CD4-positive, alpha-beta memory T cell (primary cell): ENCODE data around the gene DDX41. TPM values are rescaled to one million over a fixed set of nuclear protein-coding genes. Genes with fewer than 3 reads are reported as not detected.

Experiments
- CTCF ChIA-PET: fragments of 350-600 bp; sonication (Branson Sonifier 250); formaldehyde crosslinking; loops from one replicate; lab custom pipeline; 2021; ENCODE audit warnings: inconsistent platforms; ENCODE audit not compliant: partially characterized antibody; lab: Charles Lee
- POLR2A ChIA-PET: fragments of 350-600 bp; sonication (Branson Sonifier 250); formaldehyde crosslinking; loops from one replicate; lab custom pipeline; 2021; ENCODE audit not compliant: partially characterized antibody; lab: Charles Lee
- DNase-seq, 5 donors: peaks; one replicate each; pipeline versions ENCODE4 v3.0.0 to v3.0.0-alpha.2; 2020 to 2022; ENCODE audit warnings: mixed read lengths in 1 of 5
- H3K27ac ChIP-seq: one replicate; pipeline ENCODE4 v1.7.0; 2013; ENCODE audit warnings: low read depth, low read length
- H3K27me3 ChIP-seq: 2 replicates; pipeline ENCODE4 v1.7.0; 2013; ENCODE audit warnings: mild to moderate bottlenecking, low read length, moderate library complexity; ENCODE audit not compliant: insufficient read depth
- H3K36me3 ChIP-seq: 2 replicates; pipeline ENCODE4 v1.7.0; 2013; ENCODE audit warnings: mild to moderate bottlenecking, low read length, moderate library complexity; ENCODE audit not compliant: insufficient read depth
- H3K4me1 ChIP-seq: 2 replicates; pipeline ENCODE4 v1.7.0; 2013; ENCODE audit warnings: mild to moderate bottlenecking, low read length, moderate library complexity; ENCODE audit not compliant: insufficient read depth
- H3K4me3 ChIP-seq, 2 donors: one replicate each; pipeline ENCODE4 v1.7.0; 2013; ENCODE audit warnings: low read length in 2 of 2, mild to moderate bottlenecking in 1 of 2
- H3K9me3 ChIP-seq, 2 donors: one replicate each; pipeline ENCODE4 v1.7.0; 2013; ENCODE audit warnings: low read length in 2 of 2, control low read depth in 1 of 2; ENCODE audit not compliant: control insufficient read depth in 1 of 2
- H3K27ac Mint-ChIP-seq, 7 donors: one replicate each; pipeline ENCODE4 v1.8.0; 2020 to 2021; ENCODE audit warnings: mixed read lengths in 7 of 7, mild to moderate bottlenecking in 6 of 7, inconsistent platforms in 3 of 7, moderate library complexity in 3 of 7
- H3K27me3 Mint-ChIP-seq, 2 donors: one replicate each; pipeline ENCODE4 v1.8.0; 2020 to 2021; ENCODE audit warnings: mixed read lengths in 2 of 2
- H3K36me3 Mint-ChIP-seq, 2 donors: one replicate each; pipeline ENCODE4 v1.8.0; 2020 to 2021; ENCODE audit warnings: mixed read lengths in 2 of 2, inconsistent platforms in 1 of 2, mild to moderate bottlenecking in 1 of 2
- H3K4me1 Mint-ChIP-seq, 4 donors: one replicate each; pipeline ENCODE4 v1.8.0; 2020 to 2021; ENCODE audit warnings: mixed read lengths in 4 of 4, mild to moderate bottlenecking in 1 of 4
- H3K4me3 Mint-ChIP-seq, 8 donors: one replicate each; pipeline ENCODE4 v1.8.0; 2020 to 2021; ENCODE audit warnings: mixed read lengths in 8 of 8, mild to moderate bottlenecking in 7 of 8, moderate library complexity in 6 of 8, inconsistent platforms in 3 of 8
- H3K9me3 Mint-ChIP-seq, 8 donors: one replicate each; pipeline ENCODE4 v1.8.0; 2020 to 2021; ENCODE audit warnings: mixed read lengths in 8 of 8, mild to moderate bottlenecking in 5 of 8, inconsistent platforms in 3 of 8, moderate library complexity in 1 of 8
- intact Hi-C: fragments of 100-400 bp; cut with micrococcal nuclease; formaldehyde crosslinking; loops from one replicate; pipeline ENCODE4 v1.15.1; 2023
- polyA plus RNA-seq, 2 donors: library from polyadenylated mRNA; unstranded; fragments of 300-500 nt; fragmentation: Illumina TruSeq; gene quantifications; one replicate each; pipeline ENCODE4 v1.2.3, GENCODE V29; 2021
- total RNA-seq, 2 experiments: library from RNA; stranded (reverse); gene quantifications; one replicate each; pipeline ENCODE4 v1.2.3, GENCODE V29; 2021

The DDX41 gene
- total and polyA plus RNA-seq, 4 experiments from 2014 or later = 47.6 to 80.3 (median 62.0) TPM

DNA sequence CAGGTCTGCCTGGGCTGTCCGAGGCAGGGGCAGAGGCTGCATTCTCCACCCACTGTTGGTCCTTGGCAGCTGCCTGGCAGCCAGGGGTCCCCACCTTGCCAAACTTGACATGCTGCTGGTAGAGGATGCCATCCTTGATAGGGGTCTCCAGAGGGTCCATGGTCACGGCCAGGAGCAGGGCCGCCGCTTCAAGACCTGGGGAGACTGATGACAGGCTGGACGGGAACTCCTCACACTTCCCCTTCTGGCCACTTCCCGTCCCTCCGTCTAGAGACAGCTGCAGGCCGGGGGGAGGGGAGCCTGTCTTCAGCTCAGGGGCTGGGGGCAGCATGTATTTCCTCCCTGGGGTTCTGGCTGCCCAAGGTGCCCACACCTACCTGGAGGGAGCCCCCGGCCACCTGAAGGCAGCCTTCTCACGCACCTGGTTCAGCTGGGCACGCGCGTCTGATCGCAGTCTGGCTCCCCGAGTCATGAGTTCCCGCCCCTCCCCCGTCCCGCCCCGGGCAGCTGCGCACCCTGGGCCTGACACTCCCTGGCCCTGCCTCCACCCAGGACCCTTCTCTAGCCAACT lies 7.3 kb downstream of the DDX41 start, which contains the start of gene DOK3:
DOK3 (minus strand) TSS at position 446 of the 571 bp plus-strand sequence; CDS start at position 160, 286 bp downstream.
- Mint-ChIP-seq H3K27ac (peak within 1 kb of the TSS in 1 of 7 donors; percentile 47), H3K4me1 (peaks cover 3 to 7% (median 4%) of the 10 kb centered on the region in 4 donors), H3K9me3 (no peaks in the 10 kb centered on the region), H3K27me3 (no peaks in the 10 kb centered on the region), H3K4me3 (no peak within 1 kb of the TSS), H3K36me3 (peaks cover 20 to 29% of the 10 kb centered on the region in 2 donors)
- no peak for DNase-seq
- ChIA-PET CTCF (interaction anchor here (1.2 kb wide), 1 partner anchor 120 kb away, joined by 3 read pairs; no protein-coding TSS in a partner anchor), POLR2A (interaction anchor here (1.6 kb wide), 1 partner anchor 82 kb away, joined by 3 read pairs; the partner anchor contains the start of gene TMED9)
- intact Hi-C loops = no loop called here
- Histone ChIP-seq H3K4me3 (no peak within 1 kb of the TSS), H3K4me1 (peaks cover 3% of the 10 kb centered on the region), H3K9me3 (no peaks in the 10 kb centered on the region), H3K27me3 (no peaks in the 10 kb centered on the region), H3K27ac (no peak within 1 kb of the TSS), H3K36me3 (peaks cover 31% of the 10 kb centered on the region)

DNA sequence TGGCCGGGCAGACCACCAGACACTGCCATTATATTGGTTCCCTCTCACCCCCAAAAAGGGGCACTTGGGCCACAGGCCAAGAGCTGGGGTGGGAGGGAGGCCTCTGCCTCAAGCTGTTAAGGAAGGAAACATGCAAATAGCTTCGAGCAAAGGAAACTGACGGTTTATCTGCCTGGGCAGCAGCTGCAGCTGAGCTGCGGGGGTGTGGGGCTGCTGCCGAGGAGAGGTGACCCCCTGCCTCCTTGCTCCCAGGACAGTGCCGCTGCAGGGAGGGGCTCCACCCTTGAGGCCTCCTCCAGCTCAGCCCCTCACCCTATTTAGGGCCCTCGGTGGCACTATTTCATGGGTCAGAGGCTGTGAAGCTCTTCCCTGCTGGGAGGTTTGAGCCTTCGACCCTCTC lies 7.9 kb downstream of the DDX41 start:
- Mint-ChIP-seq H3K9me3 (no peaks in the 10 kb centered on the region), H3K36me3 (peaks cover 14 to 23% of the 10 kb centered on the region in 2 donors), H3K4me3 (no peak overlapping the region), H3K27ac (no peak overlapping the region), H3K4me1 (peaks cover under 1 to 2% (median 1%) of the 10 kb centered on the region in 4 donors), H3K27me3 (no peaks in the 10 kb centered on the region)
- ChIA-PET POLR2A (interaction anchor here (1.6 kb wide), 1 partner anchor 83 kb away, joined by 3 read pairs; the partner anchor contains the start of gene TMED9), CTCF (interaction anchor here (0.8 to 1.2 kb wide), 3 partner anchors 120 to 193 kb away, joined by 3 to 4 read pairs (median 3); no protein-coding TSS in a partner anchor)
- no peak overlapping the region for H3K27ac ChIP-seq
- intact Hi-C loops = no loop called here
- H3K27me3 ChIP-seq = no peaks in the 10 kb centered on the region
- no peaks in the 10 kb centered on the region for H3K9me3 ChIP-seq
- H3K36me3 ChIP-seq = peaks cover 27% of the 10 kb centered on the region
- no peak for DNase-seq
- H3K4me3 ChIP-seq = no peak overlapping the region
- no peaks in the 10 kb centered on the region for H3K4me1 ChIP-seq

DNA sequence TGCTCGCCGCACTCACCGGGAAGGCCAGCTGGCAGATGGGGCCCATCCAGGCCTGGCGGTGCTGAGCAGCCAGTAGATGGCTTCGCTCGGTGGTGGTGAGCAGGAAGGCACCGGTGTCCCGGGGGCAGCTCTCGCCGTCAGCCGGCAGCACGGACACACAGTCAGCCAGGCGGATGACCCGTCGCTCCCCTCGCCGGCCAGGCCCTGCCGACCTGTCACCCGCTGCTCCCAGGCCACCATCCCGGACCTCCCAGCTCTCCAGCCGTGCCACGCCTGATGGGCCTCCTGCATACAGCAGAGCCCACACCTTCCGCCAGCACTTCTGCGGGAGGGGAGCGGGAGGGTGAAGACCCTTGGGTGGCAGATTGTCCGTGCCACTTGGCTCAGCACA lies 8.5 kb downstream of the DDX41 start:
- H3K27me3 Mint-ChIP-seq = no peaks in the 10 kb centered on the region
- H3K4me1 ChIP-seq = no peaks in the 10 kb centered on the region
- H3K27ac Mint-ChIP-seq = no peak overlapping the region
- intact Hi-C loops = no loop called here
- no peak overlapping the region for H3K27ac ChIP-seq
- POLR2A ChIA-PET = interaction anchor here (1.6 kb wide), 1 partner anchor 84 kb away, joined by 3 read pairs; the partner anchor contains the start of gene TMED9
- DNase-seq = no peak
- peaks cover 21% of the 10 kb centered on the region for H3K36me3 ChIP-seq
- CTCF ChIA-PET = interaction anchor here (0.8 to 1.2 kb wide), 5 partner anchors 12 to 192 kb away, joined by 3 to 4 read pairs (median 3); no protein-coding TSS in a partner anchor
- no peaks in the 10 kb centered on the region for H3K9me3 ChIP-seq
- H3K27me3 ChIP-seq = no peaks in the 10 kb centered on the region
- no peak overlapping the region for H3K4me3 Mint-ChIP-seq
- H3K9me3 Mint-ChIP-seq = no peaks in the 10 kb centered on the region
- peaks cover 11 to 19% of the 10 kb centered on the region in 2 donors for H3K36me3 Mint-ChIP-seq
- peaks cover 0 to 1% (median 0%) of the 10 kb centered on the region in 4 donors for H3K4me1 Mint-ChIP-seq
- no peak overlapping the region for H3K4me3 ChIP-seq

DNA sequence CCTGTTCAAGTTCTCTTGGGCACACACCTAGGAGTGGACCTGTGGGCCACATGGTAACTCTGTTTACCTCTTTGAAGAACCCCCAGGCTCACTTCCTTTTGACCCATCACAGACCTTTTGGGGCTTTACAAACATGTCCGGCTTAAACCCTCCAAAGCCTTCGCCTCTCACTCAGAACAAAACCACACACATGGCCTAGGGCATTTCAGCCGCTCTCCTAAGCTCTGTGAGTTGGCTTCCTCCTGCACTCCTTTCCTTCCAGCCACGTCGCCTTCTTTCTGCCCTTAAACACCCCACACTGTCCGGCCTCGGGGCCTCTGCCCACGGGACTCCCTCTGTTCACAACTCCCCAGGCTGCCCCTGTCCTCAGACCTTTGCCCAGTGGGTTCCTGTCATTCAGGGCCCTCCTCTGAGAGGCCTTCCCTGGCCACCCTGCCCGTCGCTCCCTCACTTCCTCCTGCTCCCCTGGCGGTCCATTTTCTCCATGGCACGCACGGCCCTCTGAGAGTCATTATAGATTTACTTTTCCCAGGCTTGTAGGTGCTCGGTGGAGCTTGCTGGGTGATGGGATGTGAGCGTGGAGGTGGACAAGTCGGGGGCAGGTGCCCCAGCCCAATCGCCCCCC lies 9.1 kb downstream of the DDX41 start:
- Histone ChIP-seq H3K4me3 (no peak overlapping the region), H3K27ac (no peak overlapping the region), H3K9me3 (no peaks in the 10 kb centered on the region), H3K4me1 (no peaks in the 10 kb centered on the region), H3K36me3 (peaks cover 17% of the 10 kb centered on the region), H3K27me3 (no peaks in the 10 kb centered on the region)
- no peak for DNase-seq
- intact Hi-C loops = no loop called here
- POLR2A ChIA-PET = no interaction called here
- Mint-ChIP-seq H3K4me1 (peaks cover 0 to 1% (median 0%) of the 10 kb centered on the region in 4 donors), H3K27me3 (no peaks in the 10 kb centered on the region), H3K36me3 (peaks cover 11 to 15% of the 10 kb centered on the region in 2 donors), H3K4me3 (no peak overlapping the region), H3K9me3 (no peaks in the 10 kb centered on the region), H3K27ac (peak overlapping the region in 1 of 7 donors; percentile 35)
- CTCF ChIA-PET = interaction anchor here (1.2 kb wide), 3 partner anchors 12 to 147 kb away, joined by 3 read pairs; no protein-coding TSS in a partner anchor

DNA sequence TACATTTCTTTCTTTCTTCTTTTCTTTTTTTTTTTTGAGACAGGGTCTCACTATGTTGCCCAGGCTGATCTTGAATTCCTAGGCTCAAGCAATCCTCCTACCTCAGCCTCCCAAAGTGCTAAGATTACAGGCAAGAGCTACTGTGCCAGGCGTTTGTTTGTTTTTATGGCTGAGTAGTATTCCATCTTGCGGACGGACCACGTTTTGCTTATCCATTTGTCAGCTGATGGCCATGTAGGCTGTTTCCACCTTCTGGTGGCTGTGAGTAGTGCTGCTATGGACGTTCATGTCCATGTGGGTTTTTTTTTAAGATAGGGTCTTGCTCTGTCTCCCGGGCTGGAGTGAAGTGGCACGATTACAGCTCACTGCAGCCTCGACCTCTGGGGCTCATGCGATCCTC lies 9.6 kb downstream of the DDX41 start:
- Mint-ChIP-seq H3K4me3 (no peak overlapping the region), H3K36me3 (peaks cover 11% of the 10 kb centered on the region in 2 donors), H3K9me3 (no peaks in the 10 kb centered on the region), H3K27me3 (no peaks in the 10 kb centered on the region), H3K4me1 (peaks cover 0 to 1% (median 0%) of the 10 kb centered on the region in 4 donors), H3K27ac (peak overlapping the region in 1 of 7 donors; percentile 35)
- H3K4me3 ChIP-seq = no peak overlapping the region
- H3K27me3 ChIP-seq = no peaks in the 10 kb centered on the region
- POLR2A ChIA-PET = interaction anchor here (0.6 kb wide), 1 partner anchor 93 kb away, joined by 3 read pairs; the partner anchor contains the start of gene B4GALT7
- CTCF ChIA-PET = interaction anchor here (1.2 to 1.7 kb wide), 3 partner anchors 10 to 50 kb away, joined by 3 read pairs; partner anchors contain the start of gene PDLIM7
- H3K27ac ChIP-seq = no peak overlapping the region
- intact Hi-C loops = no loop called here
- no peaks in the 10 kb centered on the region for H3K4me1 ChIP-seq
- no peak for DNase-seq
- H3K9me3 ChIP-seq = no peaks in the 10 kb centered on the region
- H3K36me3 ChIP-seq = peaks cover 11% of the 10 kb centered on the region

DNA sequence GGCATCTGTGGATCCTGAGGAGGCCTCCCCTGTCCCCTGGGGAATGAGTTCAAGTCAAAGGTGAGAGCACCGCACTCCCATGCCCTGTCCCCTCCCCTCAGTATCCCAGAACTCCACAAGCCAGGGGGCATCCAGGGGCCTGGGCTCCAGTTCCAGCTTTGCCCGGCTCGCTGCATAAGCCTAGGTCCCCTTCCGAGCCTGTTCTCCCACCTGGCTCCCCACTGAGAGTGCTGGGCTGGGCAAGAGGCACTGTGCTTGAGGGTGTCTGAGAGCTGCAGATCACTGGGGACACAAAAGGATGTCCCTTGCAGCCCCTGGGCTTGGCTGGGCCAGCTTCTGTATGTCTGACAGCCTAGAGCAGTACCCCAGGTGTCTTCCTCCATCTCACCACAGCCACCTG lies 11.7 kb downstream of the DDX41 start:
- Histone ChIP-seq H3K27me3 (no peaks in the 10 kb centered on the region), H3K4me1 (no peaks in the 10 kb centered on the region), H3K36me3 (no peaks in the 10 kb centered on the region), H3K27ac (no peak overlapping the region), H3K4me3 (no peak overlapping the region), H3K9me3 (no peaks in the 10 kb centered on the region)
- CTCF ChIA-PET = interaction anchor here (0.7 to 5.9 kb wide), 4 partner anchors 11 to 392 kb away, joined by 3 to 48 read pairs (median 4); no protein-coding TSS in a partner anchor
- no peaks in the 10 kb centered on the region for H3K9me3 Mint-ChIP-seq
- POLR2A ChIA-PET = no interaction called here
- no peaks in the 10 kb centered on the region for H3K27me3 Mint-ChIP-seq
- no peak overlapping the region for H3K27ac Mint-ChIP-seq
- no peak for DNase-seq
- no peak overlapping the region for H3K4me3 Mint-ChIP-seq
- intact Hi-C loops = no loop called here
- peaks cover 0 to 5% (median 3%) of the 10 kb centered on the region in 4 donors for H3K4me1 Mint-ChIP-seq
- no peaks in the 10 kb centered on the region for H3K36me3 Mint-ChIP-seq
